A549 (cell line): Measurements from ENCODE around the gene EXOC2. TPM values are rescaled to one million over a fixed set of nuclear protein-coding genes. Genes with fewer than 3 reads are reported as not detected.

ENCODE experiments used
- ATAC-seq, 2 experiments: fragments of 200-7000 bp in 1 of 2; fragments of >200 bp in 1 of 2; cut with Nextera tagmentation in 1 of 2; cut with Tn5 transposase in 1 of 2; 3 replicates each; pipeline versions ENCODE4 v1.8.0 to v1.9.1; 2018 to 2020; ENCODE audit warnings: mild to moderate bottlenecking in 1 of 2, moderate library complexity in 1 of 2
- CTCF ChIA-PET: fragments of 300-600 bp; sonication (Branson Sonifier 250); formaldehyde crosslinking; extraction: SDS; loops from one replicate; lab custom pipeline; 2021; ENCODE audit warnings: antibody characterized with exemption, inconsistent platforms; lab: Yijun Ruan, JAX
- POLR2A ChIA-PET: fragments of 350-600 bp; formaldehyde crosslinking; extraction: SDS; loops from one replicate; lab custom pipeline; 2021; ENCODE audit warnings: antibody characterized with exemption, inconsistent platforms; lab: Yijun Ruan, JAX
- DNase-seq, 2 experiments: peaks; one replicate each; pipeline versions ENCODE4 v3.0.0 to v3.0.0-alpha.2; 2011 to 2016; ENCODE audit warnings: low read depth in 1 of 2, low spot score in 1 of 2
- FAIRE-seq: peaks from 2 replicates; lab custom pipeline; 2011; peaks lifted over from hg19 to GRCh38; lab: Jason Lieb, UNC
- H3K27ac ChIP-seq, 2 experiments: fragments of >200 bp; sonication (Bioruptor Twin); formaldehyde crosslinking; 3 replicates each; pipeline ENCODE4 v1.5.1; 2016 to 2017
- H3K4me1 ChIP-seq: fragments of >200 bp; sonication (Bioruptor Twin); formaldehyde crosslinking; 3 replicates; pipeline ENCODE4 v1.6.1; 2016
- H3K4me2 ChIP-seq: fragments of >200 bp; sonication (Bioruptor Twin); formaldehyde crosslinking; 3 replicates; pipeline ENCODE4 v1.6.1; 2016
- H3K4me3 ChIP-seq: fragments of >200 bp; sonication (Bioruptor Twin); formaldehyde crosslinking; 3 replicates; pipeline ENCODE4 v1.5.1; 2016
- H3K9me3 ChIP-seq: fragments of >200 bp; sonication (Bioruptor Twin); formaldehyde crosslinking; 3 replicates; pipeline ENCODE4 v1.6.1; 2016
- CHD4 ChIP-seq: fragments of 200-600 bp; sonication (generic); IDR thresholded peaks from 2 replicates; pipeline ENCODE4 v1.6.1; 2016; ENCODE audit warnings: antibody characterized with exemption, mild to moderate bottlenecking, borderline replicate concordance
- ESRRA ChIP-seq: fragments of 150-350 bp; IDR thresholded peaks from 2 replicates; pipeline ENCODE4 v1.6.1; 2014; ENCODE audit warnings: mild to moderate bottlenecking, low read length, borderline replicate concordance
- FOXS1 ChIP-seq: fragments of 250-450 bp; sonication (Bioruptor Pico); IDR thresholded peaks from 2 replicates; pipeline ENCODE4 v1.5.0; 2020; ENCODE audit warnings: mild to moderate bottlenecking, moderate library complexity
- GATA3 ChIP-seq: IDR thresholded peaks from 2 replicates; pipeline ENCODE4 v1.6.1; 2012; ENCODE audit warnings: borderline replicate concordance
- HOXB13 ChIP-seq: fragments of 250-450 bp; sonication (Bioruptor Pico); IDR thresholded peaks from 2 replicates; pipeline ENCODE4 v1.5.0; 2020; ENCODE audit warnings: low read depth, mild to moderate bottlenecking, moderate library complexity
- JUN ChIP-seq, 2 experiments: fragments of >200 bp; sonication (Bioruptor Twin); formaldehyde crosslinking; IDR thresholded peaks; 2 replicates in 1 of 2; 3 replicates in 1 of 2; pipeline ENCODE4 v1.6.1; 2016 to 2017
- JUNB ChIP-seq: fragments of >200 bp; sonication (Bioruptor Twin); formaldehyde crosslinking; IDR thresholded peaks from 2 replicates; pipeline ENCODE4 v1.6.1; 2016
- KDM1A ChIP-seq: fragments of 200-600 bp; sonication (generic); IDR thresholded peaks from 2 replicates; pipeline ENCODE4 v1.6.1; 2016; ENCODE audit warnings: low read depth, mild to moderate bottlenecking
- MAFK ChIP-seq: fragments of 450-650 bp; IDR thresholded peaks from 2 replicates; pipeline ENCODE4 v1.6.1; 2014; ENCODE audit not compliant: partially characterized antibody
- MYC ChIP-seq: IDR thresholded peaks from 2 replicates; pipeline ENCODE4 v1.6.1; 2012; ENCODE audit warnings: mild to moderate bottlenecking, inconsistent platforms, low read length, improper control_type of control experiment, borderline replicate concordance
- NPAS2 ChIP-seq: fragments of 250-450 bp; sonication (Bioruptor Pico); IDR thresholded peaks from 2 replicates; pipeline ENCODE4 v1.8.0; 2022; ENCODE audit warnings: mild to moderate bottlenecking, moderate library complexity, borderline replicate concordance
- PHF8 ChIP-seq: fragments of 200-600 bp; sonication (generic); IDR thresholded peaks from 2 replicates; pipeline ENCODE4 v1.6.1; 2016; ENCODE audit warnings: low read depth, mild to moderate bottlenecking, antibody characterized with exemption, moderate library complexity, borderline replicate concordance
- POLR2A ChIP-seq: IDR thresholded peaks from 2 replicates; pipeline ENCODE4 v1.6.1; 2012; ENCODE audit warnings: mild to moderate bottlenecking, low read length
- RAD21 ChIP-seq, 2 experiments: fragments of >200 bp in 1 of 2; sonication (Bioruptor Twin) in 1 of 2; formaldehyde crosslinking in 1 of 2; IDR thresholded peaks in 1 of 2; conservative IDR thresholded peaks in 1 of 2; 2 replicates in 1 of 2; 3 replicates in 1 of 2; pipeline ENCODE4 v1.6.1; 2012 to 2018; ENCODE audit warnings: inconsistent platforms in 1 of 2
- RARB ChIP-seq: fragments of 250-450 bp; sonication (Bioruptor Pico); IDR thresholded peaks from 2 replicates; pipeline ENCODE4 v1.8.0; 2021; ENCODE audit warnings: mild to moderate bottlenecking, moderate library complexity
- RCOR1 ChIP-seq: fragments of 150-350 bp; IDR thresholded peaks from 2 replicates; pipeline ENCODE4 v1.6.1; 2014; ENCODE audit warnings: antibody characterized with exemption, low read length, low read depth
- TP53 ChIP-seq: fragments of 250-450 bp; sonication (Bioruptor Pico); IDR thresholded peaks from 2 replicates; pipeline ENCODE4 v1.5.0; 2021; ENCODE audit warnings: mild to moderate bottlenecking, moderate library complexity
- WGBS: methylation state at CpG from one replicate; pipeline ENCODE4 v1.1.6; 2017; ENCODE audit errors: missing lambda C conversion rate; 5-methylcytosine and 5-hydroxymethylcytosine counted together
- polyA plus RNA-seq, 4 experiments: library from polyadenylated mRNA; depleted of rRNA in 3 of 4; stranded (reverse); fragments of >200 nt; fragmentation: RNase III in 1 of 4; extraction: RNeasy Plus Mini Kit Qiagen cat#74134 plus additional on column Dnase treatment in 1 of 4; gene quantifications; 2 replicates in 3 of 4; 3 replicates in 1 of 4; pipeline ENCODE4 v1.2.3, GENCODE V29; 2011 to 2017
- TF ChIP-seq, protein P1 (sequence below): IDR thresholded peaks from 2 replicates; pipeline ENCODE4 v1.6.1; 2012; ENCODE audit warnings: low read depth, borderline replicate concordance
- TF ChIP-seq, protein P2 (sequence below): fragments of 250-450 bp; sonication (Bioruptor Pico); IDR thresholded peaks from 2 replicates; pipeline ENCODE4 v1.5.0; 2021; ENCODE audit warnings: mild to moderate bottlenecking, moderate library complexity, borderline replicate concordance
- TF ChIP-seq, protein P3 (sequence below): fragments of 150-350 bp; IDR thresholded peaks from 2 replicates; pipeline ENCODE4 v1.6.1; 2014; ENCODE audit warnings: low read depth, mild to moderate bottlenecking, low read length
- TF ChIP-seq, protein P4 (sequence below): IDR thresholded peaks from 2 replicates; pipeline ENCODE4 v1.6.1; 2012

The EXOC2 gene
- polyA plus RNA-seq, 2 of the 4 experiments (the other 2 are of a cell fraction): 13.3 to 22.9 TPM

DNA sequence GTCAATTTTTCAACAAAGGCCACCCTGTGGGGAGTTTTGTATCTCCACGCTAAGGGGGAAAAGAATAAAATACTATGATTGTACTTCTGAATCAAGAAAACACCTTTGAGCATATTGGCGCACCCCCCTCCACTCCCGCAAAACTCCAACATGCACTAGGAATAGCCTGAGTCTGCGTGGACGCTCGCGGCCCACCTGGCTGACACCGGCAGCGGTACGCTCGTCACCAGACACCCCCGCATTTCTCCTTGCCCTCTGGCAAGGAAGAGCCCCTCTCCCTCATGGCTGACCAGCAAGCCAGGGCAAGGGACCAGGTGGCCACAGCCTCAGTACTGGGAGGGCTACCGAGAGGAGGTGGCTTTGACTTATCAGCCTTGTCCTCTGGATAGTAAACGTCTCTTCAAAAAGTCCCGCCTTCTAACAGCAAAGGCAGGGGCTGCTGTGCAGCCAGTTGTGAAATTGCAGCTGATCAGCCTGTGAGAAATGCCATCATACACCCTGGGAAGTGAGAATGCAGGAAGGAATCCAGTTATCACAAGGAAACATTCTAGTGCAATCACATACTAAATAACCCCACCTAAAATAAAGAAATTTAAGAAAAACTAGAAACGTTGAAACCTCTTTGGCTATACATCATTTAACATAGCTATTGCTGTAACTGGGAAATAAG, 120.2 kb downstream of the EXOC2 start:
- 87% methylated on average over 16 of the region's 16 CpGs for WGBS
- Histone ChIP-seq H3K27ac (no peak overlapping the region), H3K4me2 (no peak overlapping the region), H3K4me3 (no peak overlapping the region), H3K9me3 (peaks cover 4% of the 10 kb centered on the region; the same call in 1 of the 3 replicates), H3K4me1 (no peaks in the 10 kb centered on the region)
- DNase-seq: no peak
- no peak for ATAC-seq
- ChIA-PET POLR2A (no interaction called here), CTCF (interaction anchor here (1.1 kb wide), 1 partner anchor 20 kb away, joined by 4 read pairs; no protein-coding TSS in a partner anchor)
- no peak for FAIRE-seq
- TF ChIP-seq RAD21 (conservative IDR thresholded peaks at IDR 0.05 in 1 of 2, IDR thresholded peaks at IDR 0.05 in 1 of 2) (no peak), CHD4 (no peak)

DNA sequence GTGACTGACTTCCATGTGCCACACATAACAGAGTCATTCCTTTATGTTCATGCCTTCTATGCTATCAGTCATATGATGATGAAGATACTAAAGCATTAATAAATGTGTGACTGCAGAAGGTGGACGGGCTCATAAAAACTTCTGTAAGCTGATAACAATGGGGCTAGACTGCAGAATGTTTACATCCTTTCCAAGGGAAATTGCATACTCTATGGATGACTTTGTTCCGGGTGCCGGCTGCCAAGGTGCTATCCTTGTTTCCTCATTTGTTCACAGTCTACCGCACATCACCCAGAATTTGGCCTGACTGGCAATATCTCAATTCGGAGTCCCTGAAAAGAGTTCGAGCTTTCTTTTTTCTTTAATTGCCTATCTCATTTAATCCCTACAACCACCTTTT, 121.0 kb downstream of the EXOC2 start:
- Histone ChIP-seq H3K9me3 (peaks cover 4% of the 10 kb centered on the region; the same call in 1 of the 3 replicates), H3K4me2 (no peak overlapping the region), H3K4me1 (no peaks in the 10 kb centered on the region), H3K27ac (no peak overlapping the region), H3K4me3 (no peak overlapping the region)
- ChIA-PET POLR2A (no interaction called here), CTCF (interaction anchor here (1.2 kb wide), 1 partner anchor 382 kb away, joined by 4 read pairs; no protein-coding TSS in a partner anchor)
- FAIRE-seq: no peak
- ATAC-seq: no peak
- 90% methylated on average over 6 of the region's 6 CpGs for WGBS
- DNase-seq: no peak
- TF ChIP-seq JUN (IDR thresholded peaks at IDR 0.05): no peak

DNA sequence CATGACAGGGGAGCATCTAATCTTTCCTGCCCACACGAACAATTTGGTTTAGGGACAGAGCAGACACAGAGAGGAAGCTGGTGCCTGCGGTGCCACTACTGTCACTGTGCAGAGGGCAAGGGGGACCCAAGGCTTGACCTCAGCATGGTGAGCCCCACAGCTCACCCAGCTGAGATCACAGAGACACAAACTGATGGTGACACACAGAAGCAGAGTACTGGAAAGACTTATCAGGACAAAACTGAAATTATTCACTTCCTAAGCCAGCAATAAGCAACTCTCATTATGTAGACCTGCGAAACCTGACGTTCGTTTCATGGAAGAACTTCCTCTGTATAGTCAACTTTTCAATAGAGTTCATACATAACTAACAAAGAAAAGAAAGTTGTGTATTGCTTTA, 122.1 kb downstream of the EXOC2 start:
- no peak for ATAC-seq
- FAIRE-seq: no peak
- TF ChIP-seq MYC (no peak), GATA3 (no peak), ESRRA (no peak), KDM1A (no peak), RCOR1 (no peak), MAFK (no peak), PHF8 (no peak), JUN (IDR thresholded peaks at IDR 0.05) (no peak), JUNB (no peak), HOXB13 (CRISPR knock-in tag) (no peak), TP53 (CRISPR knock-in tag) (no peak), RARB (CRISPR knock-in tag) (no peak), FOXS1 (no peak), POLR2A (no peak), NPAS2 (CRISPR knock-in tag) (no peak)
- TF ChIP-seq, protein P1, sequence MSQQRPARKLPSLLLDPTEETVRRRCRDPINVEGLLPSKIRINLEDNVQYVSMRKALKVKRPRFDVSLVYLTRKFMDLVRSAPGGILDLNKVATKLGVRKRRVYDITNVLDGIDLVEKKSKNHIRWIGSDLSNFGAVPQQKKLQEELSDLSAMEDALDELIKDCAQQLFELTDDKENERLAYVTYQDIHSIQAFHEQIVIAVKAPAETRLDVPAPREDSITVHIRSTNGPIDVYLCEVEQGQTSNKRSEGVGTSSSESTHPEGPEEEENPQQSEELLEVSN: no peak
- TF ChIP-seq, protein P2, sequence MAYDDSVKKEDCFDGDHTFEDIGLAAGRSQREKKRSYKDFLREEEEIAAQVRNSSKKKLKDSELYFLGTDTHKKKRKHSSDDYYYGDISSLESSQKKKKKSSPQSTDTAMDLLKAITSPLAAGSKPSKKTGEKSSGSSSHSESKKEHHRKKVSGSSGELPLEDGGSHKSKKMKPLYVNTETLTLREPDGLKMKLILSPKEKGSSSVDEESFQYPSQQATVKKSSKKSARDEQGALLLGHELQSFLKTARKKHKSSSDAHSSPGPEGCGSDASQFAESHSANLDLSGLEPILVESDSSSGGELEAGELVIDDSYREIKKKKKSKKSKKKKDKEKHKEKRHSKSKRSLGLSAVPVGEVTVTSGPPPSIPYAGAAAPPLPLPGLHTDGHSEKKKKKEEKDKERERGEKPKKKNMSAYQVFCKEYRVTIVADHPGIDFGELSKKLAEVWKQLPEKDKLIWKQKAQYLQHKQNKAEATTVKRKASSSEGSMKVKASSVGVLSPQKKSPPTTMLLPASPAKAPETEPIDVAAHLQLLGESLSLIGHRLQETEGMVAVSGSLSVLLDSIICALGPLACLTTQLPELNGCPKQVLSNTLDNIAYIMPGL (CRISPR knock-in tag): no peak
- TF ChIP-seq, protein P3, sequence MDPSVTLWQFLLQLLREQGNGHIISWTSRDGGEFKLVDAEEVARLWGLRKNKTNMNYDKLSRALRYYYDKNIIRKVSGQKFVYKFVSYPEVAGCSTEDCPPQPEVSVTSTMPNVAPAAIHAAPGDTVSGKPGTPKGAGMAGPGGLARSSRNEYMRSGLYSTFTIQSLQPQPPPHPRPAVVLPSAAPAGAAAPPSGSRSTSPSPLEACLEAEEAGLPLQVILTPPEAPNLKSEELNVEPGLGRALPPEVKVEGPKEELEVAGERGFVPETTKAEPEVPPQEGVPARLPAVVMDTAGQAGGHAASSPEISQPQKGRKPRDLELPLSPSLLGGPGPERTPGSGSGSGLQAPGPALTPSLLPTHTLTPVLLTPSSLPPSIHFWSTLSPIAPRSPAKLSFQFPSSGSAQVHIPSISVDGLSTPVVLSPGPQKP: no peak
- TF ChIP-seq, protein P4, sequence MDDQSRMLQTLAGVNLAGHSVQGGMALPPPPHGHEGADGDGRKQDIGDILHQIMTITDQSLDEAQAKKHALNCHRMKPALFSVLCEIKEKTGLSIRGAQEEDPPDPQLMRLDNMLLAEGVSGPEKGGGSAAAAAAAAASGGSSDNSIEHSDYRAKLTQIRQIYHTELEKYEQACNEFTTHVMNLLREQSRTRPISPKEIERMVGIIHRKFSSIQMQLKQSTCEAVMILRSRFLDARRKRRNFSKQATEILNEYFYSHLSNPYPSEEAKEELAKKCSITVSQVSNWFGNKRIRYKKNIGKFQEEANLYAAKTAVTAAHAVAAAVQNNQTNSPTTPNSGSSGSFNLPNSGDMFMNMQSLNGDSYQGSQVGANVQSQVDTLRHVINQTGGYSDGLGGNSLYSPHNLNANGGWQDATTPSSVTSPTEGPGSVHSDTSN: no peak
- H3K9me3 ChIP-seq: peaks cover 4% of the 10 kb centered on the region; the same call in 1 of the 3 replicates
- H3K27ac ChIP-seq: no peak overlapping the region
- no peaks in the 10 kb centered on the region for H3K4me1 ChIP-seq
- ChIA-PET POLR2A (no interaction called here), CTCF (no interaction called here)
- DNase-seq: no peak
- WGBS: 88% methylated on average over 5 of the region's 5 CpGs
- no peak overlapping the region for H3K4me3 ChIP-seq
- H3K4me2 ChIP-seq: no peak overlapping the region
